K562 (cell line): ENCODE data around the gene ATL2. TPM values are rescaled to one million over a fixed set of nuclear protein-coding genes. Genes with fewer than 3 reads are reported as not detected.

ENCODE experiments used
- ATAC-seq: fragments of 200-7000 bp; cut with Tn5 transposase; 3 replicates; pipeline ENCODE4 v1.9.1; 2020; ENCODE audit warnings: moderate library complexity
- BruUV-seq: library from RNA; stranded (reverse); fragments of 400-500 nt; replicated peaks from 2 replicates; lab custom pipeline; 2021; lab: Mats Ljungman, UMichigan
- CTCF ChIA-PET: fragments of 300-600 bp; formaldehyde crosslinking; extraction: SDS; loops from one replicate; lab custom pipeline; 2021; ENCODE audit warnings: low intra/inter-chr PET ratio; lab: Yijun Ruan, JAX
- POLR2A ChIA-PET: fragments of 300-600, 350-650 bp; sonication (Branson Sonifier 250); formaldehyde crosslinking; extraction: SDS; loops from one replicate; lab custom pipeline; 2021; ENCODE audit warnings: antibody characterized with exemption, inconsistent platforms; lab: Yijun Ruan, JAX
- DNase-seq, 4 experiments: peaks; one replicate each; pipeline versions ENCODE4 v3.0.0 to v3.0.0-alpha.2; 2011 to 2018; ENCODE audit warnings: low spot score in 3 of 4, mixed read lengths in 3 of 4; ENCODE audit errors: extremely low read depth in 1 of 4
- FAIRE-seq: peaks from 2 replicates; lab custom pipeline; 2011; peaks lifted over from hg19 to GRCh38; lab: Jason Lieb, UNC
- H2AFZ ChIP-seq: 2 replicates; pipeline ENCODE4 v1.6.0; 2011; ENCODE audit warnings: low read depth, low read length, control low read depth, inconsistent platforms
- H3K27ac ChIP-seq: fragments of 200-600 bp; 3 replicates; pipeline ENCODE4 v1.8.0; 2011; ENCODE audit warnings: low read depth, mild to moderate bottlenecking, control low read depth, inconsistent platforms, low read length, moderate library complexity, mixed read lengths; ENCODE audit errors: extremely low read depth
- H3K27me3 ChIP-seq, 2 experiments: fragments of 300-600 bp in 1 of 2; 2 replicates in 1 of 2; 3 replicates in 1 of 2; pipeline versions ENCODE4 v1.6.0 to v1.8.0; 2011; ENCODE audit warnings: inconsistent platforms in 2 of 2, low read length in 2 of 2, mild to moderate bottlenecking in 1 of 2, mixed read lengths in 1 of 2, moderate library complexity in 1 of 2; ENCODE audit not compliant: control insufficient read depth in 2 of 2, insufficient read depth in 2 of 2
- H3K36me3 ChIP-seq: fragments of 300-600 bp; 3 replicates; pipeline ENCODE4 v1.8.0; 2011; ENCODE audit warnings: mild to moderate bottlenecking, low read length, inconsistent platforms; ENCODE audit not compliant: control insufficient read depth, insufficient read depth
- H3K4me1 ChIP-seq, 2 experiments: fragments of 200-600 bp in 1 of 2; replicated peaks in 1 of 2; 2 replicates in 1 of 2; 3 replicates in 1 of 2; pipeline versions ENCODE4 v1.5.1 to v1.8.0; 2011; ENCODE audit warnings: inconsistent platforms in 2 of 2, low read length in 2 of 2, mild to moderate bottlenecking in 1 of 2, mixed read lengths in 1 of 2, moderate library complexity in 1 of 2; ENCODE audit not compliant: control insufficient read depth in 2 of 2, insufficient read depth in 2 of 2
- H3K4me2 ChIP-seq: 2 replicates; pipeline ENCODE4 v1.6.1; 2011; ENCODE audit warnings: low read length, control low read depth, inconsistent platforms, mixed read lengths; ENCODE audit not compliant: insufficient read depth
- H3K4me3 ChIP-seq: fragments of 200-600 bp; sonication (generic), shearing (Covaris generic); 2 replicates; pipeline ENCODE4 v1.5.1; 2016; ENCODE audit warnings: control low read depth, inconsistent platforms
- H3K79me2 ChIP-seq: fragments of 200-600 bp; 3 replicates; pipeline ENCODE4 v1.8.0; 2011; ENCODE audit warnings: low read length, inconsistent platforms; ENCODE audit not compliant: control insufficient read depth, insufficient read depth
- H3K9ac ChIP-seq, 2 experiments: 2 replicates each; pipeline versions ENCODE4 v1.6.0 to v1.6.1; 2011; ENCODE audit warnings: low read depth in 2 of 2, low read length in 2 of 2, control low read depth in 1 of 2, inconsistent platforms in 1 of 2, mild to moderate bottlenecking in 1 of 2, mixed read lengths in 1 of 2; ENCODE audit not compliant: insufficient read depth in 1 of 2
- H3K9me1 ChIP-seq: one replicate; pipeline ENCODE4 v1.6.0; 2011; ENCODE audit warnings: inconsistent platforms, mild to moderate bottlenecking, low read length, moderate library complexity; ENCODE audit not compliant: control insufficient read depth, insufficient read depth
- H3K9me3 ChIP-seq: replicated peaks from 2 replicates; pipeline ENCODE4 v1.5.1; 2011; ENCODE audit warnings: low read depth, low read length, inconsistent platforms; ENCODE audit not compliant: control insufficient read depth, insufficient read depth
- H4K20me1 ChIP-seq: replicated peaks from 2 replicates; pipeline ENCODE4 v1.6.1; 2011; ENCODE audit warnings: low read length, inconsistent platforms, mixed read lengths; ENCODE audit not compliant: control insufficient read depth, insufficient read depth
- ARID1B ChIP-seq: fragments of 450-650 bp; IDR thresholded peaks from 2 replicates; pipeline ENCODE4 v1.6.1; 2016; ENCODE audit warnings: antibody characterized with exemption, mild to moderate bottlenecking, inconsistent platforms
- ASH1L ChIP-seq: fragments of 450-650 bp; IDR thresholded peaks from 2 replicates; pipeline ENCODE4 v1.6.1; 2018; ENCODE audit warnings: borderline replicate concordance, mild to moderate bottlenecking, low read depth; ENCODE audit not compliant: partially characterized antibody
- HDAC2 ChIP-seq: fragments of 450-650 bp; IDR thresholded peaks from 2 replicates; pipeline ENCODE4 v1.6.1; 2016; ENCODE audit warnings: mild to moderate bottlenecking
- KHSRP ChIP-seq: fragments of 450-650 bp; IDR thresholded peaks from 2 replicates; pipeline ENCODE4 v1.6.1; 2017
- MEF2D ChIP-seq: conservative IDR thresholded peaks from 2 replicates; pipeline ENCODE4 v1.6.1; 2016; ENCODE audit warnings: low read depth, missing genetic modification characterization, missing compliant biosample characterization
- NCOA4 ChIP-seq: fragments of 450-650 bp; IDR thresholded peaks from 2 replicates; pipeline ENCODE4 v1.6.1; 2018; ENCODE audit warnings: mild to moderate bottlenecking; ENCODE audit not compliant: partially characterized antibody
- RBM34 ChIP-seq: fragments of 200-400 bp; formaldehyde crosslinking; IDR thresholded peaks from 2 replicates; pipeline ENCODE4 v1.6.1; 2018; ENCODE audit warnings: low read length, borderline replicate concordance; ENCODE audit not compliant: insufficient read depth
- SIN3B ChIP-seq: fragments of 450-650 bp; IDR thresholded peaks from 2 replicates; pipeline ENCODE4 v1.6.1; 2017; ENCODE audit warnings: low read depth, mild to moderate bottlenecking, moderate library complexity
- SRSF3 ChIP-seq: fragments of 200-400 bp; formaldehyde crosslinking; IDR thresholded peaks from 2 replicates; pipeline ENCODE4 v1.6.1; 2016; ENCODE audit warnings: mild to moderate bottlenecking, low read length, moderate library complexity; ENCODE audit not compliant: insufficient read depth
- TEAD2 ChIP-seq: fragments of 450-650 bp; IDR thresholded peaks from 2 replicates; pipeline ENCODE4 v1.6.1; 2016; ENCODE audit warnings: missing genetic modification characterization, control low read depth, missing compliant biosample characterization
- ZKSCAN1 ChIP-seq: fragments of 150-350 bp; IDR thresholded peaks from 2 replicates; pipeline ENCODE4 v1.6.1; 2016; ENCODE audit warnings: low read depth, low read length
- ZNF12 ChIP-seq: sonication (generic); formaldehyde crosslinking; IDR thresholded peaks from 2 replicates; pipeline ENCODE4 v1.4.0; 2020; ENCODE audit warnings: mild to moderate bottlenecking, missing genetic modification reagents
- ZNF23 ChIP-seq: fragments of 250-450 bp; sonication (Bioruptor Pico); IDR thresholded peaks from 2 replicates; pipeline ENCODE4 v1.4.0; 2020; ENCODE audit warnings: mild to moderate bottlenecking
- ZNF316 ChIP-seq: fragments of 450-650 bp; IDR thresholded peaks from 2 replicates; pipeline ENCODE4 v1.6.1; 2016
- ZNF668 ChIP-seq: fragments of 250-450 bp; sonication (Bioruptor Pico); IDR thresholded peaks from 2 replicates; pipeline ENCODE4 v1.8.0; 2022; ENCODE audit warnings: mild to moderate bottlenecking, inconsistent platforms
- ZNF764 ChIP-seq: fragments of 250-450 bp; sonication (Bioruptor Pico); IDR thresholded peaks from 2 replicates; pipeline ENCODE4 v1.4.0; 2020; ENCODE audit warnings: low read depth, mild to moderate bottlenecking, moderate library complexity
- WGBS: fragments of 100-300 bp; shearing (Covaris generic); methylation state at CpG from one replicate; pipeline ENCODE4 v1.1.6; 2016; ENCODE audit warnings: low coverage, mixed read lengths; ENCODE audit not compliant: insufficient coverage; ENCODE audit errors: missing lambda C conversion rate; 5-methylcytosine and 5-hydroxymethylcytosine counted together
- in situ Hi-C: fragments of 300-500 bp; cut with MboI; formaldehyde crosslinking; loops from 4 replicates; pipeline ENCODE4 v1.15.0; 2018; ENCODE audit warnings: inconsistent platforms, mixed read lengths
- intact Hi-C: fragments of 100-400 bp; cut with micrococcal nuclease; formaldehyde crosslinking; loops from 2 replicates; pipeline ENCODE4 v1.14.2; 2022
- polyA plus RNA-seq, 8 experiments: library from polyadenylated mRNA; depleted of rRNA in 4 of 8; stranded (reverse) in 5 of 8; unstranded in 3 of 8; fragments of >200 nt; fragmentation: Nextera tagmentation in 2 of 8; fragmentation: Illumina TruSeq in 1 of 8; extraction: Ambion mirVana in 2 of 8; extraction: Trizol in 1 of 8; gene quantifications; 2 replicates each; pipeline versions ENCODE4 v1.2.1 to v1.2.3, GENCODE V29; 2011 to 2014; ENCODE audit warnings: inconsistent platforms in 1 of 8, missing spikeins in 1 of 8
- total RNA-seq, 7 experiments: library from RNA; depleted of rRNA in 6 of 7; stranded (reverse); fragments of >200 nt in 6 of 7; fragmentation: Illumina TruSeq in 2 of 7; extraction: Trizol in 2 of 7; gene quantifications; 2 replicates each; pipeline versions ENCODE4 v1.2.1 to v1.2.3, GENCODE V29; 2011 to 2021; ENCODE audit warnings: low replicate concordance in 1 of 7
- TF ChIP-seq, protein P1 (sequence below), 2 experiments: fragments of 450-650 bp; IDR thresholded peaks; 2 replicates each; pipeline ENCODE4 v1.6.1; 2016
- TF ChIP-seq, protein P2 (sequence below): sonication (generic); formaldehyde crosslinking; IDR thresholded peaks from 2 replicates; pipeline ENCODE4 v1.9.0; 2022; ENCODE audit warnings: mild to moderate bottlenecking, missing genetic modification reagents

ATL2 gene
- total and polyA plus RNA-seq, 9 of the 15 experiments (the other 6 are each of a cell fraction or from before 2014, with no cell fraction given), result 12.0 to 80.8 (median 70.2) TPM

DNA sequence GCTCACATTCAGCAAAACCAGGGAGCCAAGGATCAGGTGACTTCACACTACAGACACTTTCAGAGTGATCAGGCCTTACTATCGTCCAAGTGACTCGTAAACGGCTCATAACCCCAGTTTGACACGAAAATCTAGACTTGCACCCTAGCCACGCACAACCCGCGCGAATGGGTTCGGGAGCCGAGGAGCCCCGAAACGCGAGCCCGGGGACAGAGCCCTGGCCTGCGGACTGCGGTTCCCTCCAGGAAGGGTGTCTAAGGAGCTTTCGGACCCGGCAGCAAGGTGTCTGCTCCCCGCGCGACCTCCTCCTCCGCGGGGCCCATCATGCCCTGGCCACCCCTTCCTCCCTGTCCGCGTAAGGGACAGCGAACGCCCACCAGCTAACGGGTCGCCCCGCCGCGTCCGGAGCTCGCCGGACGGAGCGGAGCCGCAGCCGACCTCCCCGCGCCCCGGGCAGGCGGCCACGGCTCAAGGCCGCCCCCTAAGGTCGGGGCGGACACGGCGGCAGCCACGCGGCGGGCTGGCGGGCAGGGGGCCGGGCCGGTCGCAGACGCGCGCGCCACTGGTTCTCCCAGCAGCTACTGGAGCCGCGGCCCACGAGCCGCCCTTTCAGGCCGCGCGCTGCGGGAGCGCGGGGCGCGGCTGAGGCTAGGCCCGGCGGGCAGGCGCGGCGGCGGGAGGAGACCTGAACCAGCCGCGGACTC, 575 bp downstream of the ATL2 start:
- Histone ChIP-seq H3K36me3 (peaks cover 33% of the 10 kb centered on the region), H4K20me1 (peaks cover 28% of the 10 kb centered on the region), H3K4me2 (peak overlapping the region; percentile 96), H3K4me1 (peaks cover 11 to 34% of the 10 kb centered on the region in 2 experiments), H3K9ac (peak overlapping the region; percentile 96 to 100), H3K27ac (peak overlapping the region; percentile 96), H3K9me1 (no peaks in the 10 kb centered on the region), H3K27me3 (no peaks in the 10 kb centered on the region), H3K4me3 (peak overlapping the region; percentile 91), H3K79me2 (peaks cover 56% of the 10 kb centered on the region), H3K9me3 (no peaks in the 10 kb centered on the region), H2AFZ (peak overlapping the region; percentile 90)
- CTCF ChIA-PET, result no interaction called here
- WGBS, result under 1% methylated on average over 52 of the region's 80 CpGs
- intact Hi-C loops, result loop anchor here (1.0 to 5.0 kb wide), 4 partner anchors 10 to 132 kb away; no protein-coding TSS in a partner anchor
- in situ Hi-C loops, result no loop called here
- ATAC-seq, result peak; percentile 86
- no TSS peak for BruUV-seq
- FAIRE-seq, result peak; percentile 26
- peak; percentile 78 to 89 (median 86) for DNase-seq
- POLR2A ChIA-PET, result interaction anchor here (0.6 to 5.3 kb wide), 20 partner anchors 8 to 743 kb away, joined by 3 to 111 read pairs (median 4); partner anchors contain the start of gene SRSF7
- TF ChIP-seq SRSF3 (0 out of 2 replicates have a peak, but pooled peaks have one; percentile 34), ZNF668 (CRISPR knock-in tag) (no peak), RBM34 (no peak), KHSRP (no peak), ZNF12 (no peak), ZNF764 (no peak), HDAC2 (no peak), ZKSCAN1 (no peak), SIN3B (no peak), ZNF23 (CRISPR knock-in tag) (no peak), ARID1B (no peak), NCOA4 (no peak), ZNF316 (no peak), ASH1L (no peak), TEAD2 (no peak), MEF2D (tag) (no peak)
- TF ChIP-seq, protein P1, sequence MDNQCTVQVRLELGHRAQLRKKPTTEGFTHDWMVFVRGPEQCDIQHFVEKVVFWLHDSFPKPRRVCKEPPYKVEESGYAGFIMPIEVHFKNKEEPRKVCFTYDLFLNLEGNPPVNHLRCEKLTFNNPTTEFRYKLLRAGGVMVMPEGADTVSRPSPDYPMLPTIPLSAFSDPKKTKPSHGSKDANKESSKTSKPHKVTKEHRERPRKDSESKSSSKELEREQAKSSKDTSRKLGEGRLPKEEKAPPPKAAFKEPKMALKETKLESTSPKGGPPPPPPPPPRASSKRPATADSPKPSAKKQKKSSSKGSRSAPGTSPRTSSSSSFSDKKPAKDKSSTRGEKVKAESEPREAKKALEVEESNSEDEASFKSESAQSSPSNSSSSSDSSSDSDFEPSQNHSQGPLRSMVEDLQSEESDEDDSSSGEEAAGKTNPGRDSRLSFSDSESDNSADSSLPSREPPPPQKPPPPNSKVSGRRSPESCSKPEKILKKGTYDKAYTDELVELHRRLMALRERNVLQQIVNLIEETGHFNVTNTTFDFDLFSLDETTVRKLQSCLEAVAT (IDR thresholded peaks at IDR 0.05), result peak in 1 of 2 experiments; percentile 71; a peak in 2 of 4 replicates
- TF ChIP-seq, protein P2, sequence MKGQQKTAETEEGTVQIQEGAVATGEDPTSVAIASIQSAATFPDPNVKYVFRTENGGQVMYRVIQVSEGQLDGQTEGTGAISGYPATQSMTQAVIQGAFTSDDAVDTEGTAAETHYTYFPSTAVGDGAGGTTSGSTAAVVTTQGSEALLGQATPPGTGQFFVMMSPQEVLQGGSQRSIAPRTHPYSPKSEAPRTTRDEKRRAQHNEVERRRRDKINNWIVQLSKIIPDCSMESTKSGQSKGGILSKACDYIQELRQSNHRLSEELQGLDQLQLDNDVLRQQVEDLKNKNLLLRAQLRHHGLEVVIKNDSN (CRISPR knock-in tag), result peak; percentile 49; the same call in 1 of the 2 replicates
